HG03175 (cell line): ENCODE data around the gene PCDH12.

Experiments
- ATAC-seq: cut with Tn5 transposase; IDR thresholded peaks from one replicate; pipeline ENCODE4 v1.9.1; 2021; ENCODE audit warnings: mild to moderate bottlenecking, moderate library complexity; ENCODE audit not compliant: unreplicated experiment

PCDH12 gene

DNA sequence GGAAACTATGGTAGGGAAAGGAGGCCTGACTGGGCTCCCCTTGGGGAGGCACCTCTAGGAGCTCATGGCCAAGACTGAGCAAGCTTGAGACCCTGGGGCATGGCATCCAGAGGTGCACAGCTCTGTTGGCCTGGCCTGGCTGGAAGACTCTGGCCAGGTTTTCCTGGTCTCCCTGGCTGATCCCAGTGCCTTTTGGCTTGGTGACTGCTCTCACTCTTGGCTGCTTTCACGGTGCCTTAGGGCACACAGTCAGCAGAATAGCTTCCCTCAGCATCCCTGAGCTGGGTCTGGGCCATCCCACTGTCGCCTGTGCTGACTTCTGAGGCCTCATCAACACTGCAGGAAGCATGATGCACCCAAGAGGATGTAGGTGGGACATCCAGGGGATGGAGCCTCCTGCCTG is 47.7 kb downstream of the PCDH12 start:
- ATAC-seq: no peak

- no peak for ATAC-seq
Measured at GRCh38 chr5:141909212-141909611, 48.8 kb downstream of the PCDH12 start.

GRCh38 chr5:141908796-141909195 is 49.2 kb downstream of the PCDH12 start:
- no peak for ATAC-seq

DNA sequence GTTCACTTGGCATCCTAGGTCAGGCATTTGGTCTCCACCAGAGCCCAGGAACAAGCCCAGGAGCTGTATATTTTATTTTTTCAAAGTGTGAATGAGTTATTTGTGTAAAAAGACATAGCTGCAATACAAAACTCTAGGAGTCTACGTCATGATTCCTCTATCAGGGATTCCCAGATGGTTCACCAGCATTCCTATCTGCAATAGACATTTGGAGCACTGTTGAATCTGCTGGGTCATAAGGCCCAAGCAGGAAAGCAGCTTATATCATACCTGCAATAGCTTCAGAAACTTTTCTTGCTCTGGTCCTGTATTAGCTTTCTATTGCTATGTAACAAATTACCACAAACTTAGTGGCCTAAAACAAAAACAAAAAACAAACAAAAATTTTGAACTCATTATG is 51.0 kb downstream of the PCDH12 start:
- ATAC-seq: no peak

DNA sequence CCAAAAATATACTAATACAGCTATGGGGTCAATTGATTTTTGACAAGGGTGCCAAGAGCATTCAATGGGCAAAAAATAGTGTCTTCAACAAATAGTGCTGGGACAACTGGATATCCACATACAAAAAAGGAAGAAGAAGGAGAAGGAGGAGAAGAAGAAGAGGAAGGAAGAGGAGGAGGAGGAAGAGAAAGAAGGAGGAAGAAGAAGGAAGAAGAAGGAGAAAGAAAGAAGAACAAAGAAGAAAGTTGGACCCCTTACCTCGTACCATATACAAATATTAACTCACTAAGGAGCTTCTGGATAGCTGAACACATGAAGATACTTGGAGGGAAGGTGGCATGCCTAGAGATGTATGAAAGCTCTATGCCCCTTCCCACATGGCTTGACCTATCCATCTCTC is 51.5 kb downstream of the PCDH12 start:
- ATAC-seq: no peak

- no peak for ATAC-seq
Measured at GRCh38 chr5:141904551-141904950, 53.5 kb downstream of the PCDH12 start.

DNA sequence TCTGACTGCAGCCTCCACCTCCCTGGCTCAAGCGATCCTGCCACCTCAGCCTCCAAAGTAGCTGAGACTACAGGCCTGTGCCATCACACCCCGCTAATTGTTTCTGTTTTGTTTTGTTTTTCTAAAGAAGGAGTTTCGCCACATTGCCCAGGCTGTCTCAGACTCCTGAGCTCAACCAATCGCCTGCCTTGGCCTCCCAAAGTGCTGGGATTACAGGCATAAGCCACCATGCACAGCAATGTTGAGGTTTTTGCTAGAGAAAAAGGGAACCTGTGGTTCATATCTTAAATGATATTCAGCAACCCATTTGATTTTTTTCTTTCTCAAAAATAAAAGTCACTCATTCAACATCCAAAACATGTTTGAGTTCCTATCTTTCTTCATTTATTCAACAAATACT is 54.7 kb downstream of the PCDH12 start:
- ATAC-seq: no peak

GRCh38 chr5:141902015-141902814 is 55.8 kb downstream of the PCDH12 start:
- ATAC-seq: no peak

- no peak for ATAC-seq
Measured at GRCh38 chr5:141898448-141899049, 59.5 kb downstream of the PCDH12 start.

DNA sequence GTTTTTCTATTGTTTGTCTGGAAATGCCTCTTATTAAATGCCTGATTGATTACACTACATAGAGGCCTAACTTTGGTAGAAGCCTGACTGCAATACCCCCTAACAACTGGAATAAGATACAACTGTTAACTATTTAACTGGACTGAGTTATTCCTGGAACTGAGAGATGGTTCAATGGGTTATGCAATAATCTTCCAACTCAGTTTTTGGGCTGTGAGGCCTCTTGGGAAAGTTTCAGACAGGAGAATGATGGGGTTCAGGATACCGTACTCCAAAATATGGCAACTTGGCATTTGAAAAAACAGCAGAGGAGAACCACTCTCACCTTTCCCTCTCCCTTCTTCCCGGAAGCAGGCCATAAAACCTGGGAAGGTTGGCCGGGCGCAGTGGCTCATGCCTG is 60.6 kb downstream of the PCDH12 start:
- ATAC-seq: no peak
